Measurements from ENCODE around the gene WDR77.

WDR77 gene

GRCh38 chr1:111468717-111469100 is 19.7 kb upstream of the WDR77 start:
- DNase-seq: no peak

GRCh38 chr1:111467865-111468716 is 19.0 kb upstream of the WDR77 start:
- no peak for DNase-seq

GRCh38 chr1:111466480-111466879 is 17.4 kb upstream of the WDR77 start:
- no peak for DNase-seq

GRCh38 chr1:111465754-111466153 is 16.7 kb upstream of the WDR77 start:
- DNase-seq: no peak

- DNase-seq: no peak
Measured at GRCh38 chr1:111463029-111463683, 14.1 kb upstream of the WDR77 start.

- no peak for DNase-seq
Measured at GRCh38 chr1:111462370-111463028, 13.4 kb upstream of the WDR77 start.

GRCh38 chr1:111461765-111462164 is 12.7 kb upstream of the WDR77 start:
- no peak for DNase-seq

GRCh38 chr1:111455642-111456031 is 6.6 kb upstream of the WDR77 start:
- DNase-seq: no peak

GRCh38 chr1:111454859-111455641 is 6.0 kb upstream of the WDR77 start:
- no peak for DNase-seq

GRCh38 chr1:111453706-111454105 is 4.7 kb upstream of the WDR77 start:
- DNase-seq: no peak

- no peak for DNase-seq
Measured at GRCh38 chr1:111452581-111452980, 3.5 kb upstream of the WDR77 start.

- DNase-seq: no peak
Measured at GRCh38 chr1:111450185-111450584, 1.1 kb upstream of the WDR77 start.

GRCh38 chr1:111449703-111450017 is 604 bp upstream of the WDR77 start:
- DNase-seq: no peak

- no peak for DNase-seq
Measured at GRCh38 chr1:111448482-111448917, 556 bp downstream of the WDR77 start.

GRCh38 chr1:111446967-111447892 is 1.8 kb downstream of the WDR77 start:
- no peak for DNase-seq

- no peak for DNase-seq
Measured at GRCh38 chr1:111446546-111446945, 2.5 kb downstream of the WDR77 start.

GRCh38 chr1:111444031-111444430 is 5.0 kb downstream of the WDR77 start:
- no peak for DNase-seq

GRCh38 chr1:111442457-111442856 is 6.6 kb downstream of the WDR77 start:
- no peak for DNase-seq

- no peak for DNase-seq
Measured at GRCh38 chr1:111441573-111442192, 7.4 kb downstream of the WDR77 start.

- DNase-seq: no peak
Measured at GRCh38 chr1:111439461-111440351, 9.3 kb downstream of the WDR77 start.

GRCh38 chr1:111436726-111437125 is 12.3 kb downstream of the WDR77 start:
- DNase-seq: no peak
